HL-60 (cell line): Measurements from ENCODE around the gene TLR5.

Source experiments
- CTCF ChIP-seq: IDR thresholded peaks from one replicate; pipeline ENCODE4 v1.5.1; 2011; ENCODE audit warnings: low read length, control low read depth, inconsistent platforms; ENCODE audit not compliant: insufficient read depth
- GABPA ChIP-seq: IDR thresholded peaks from 2 replicates; pipeline ENCODE4 v1.6.1; 2012; ENCODE audit warnings: low read depth
- POLR2AphosphoS5 ChIP-seq: IDR thresholded peaks from 2 replicates; pipeline ENCODE4 v1.6.1; 2012; ENCODE audit warnings: low read depth
- REST ChIP-seq: IDR thresholded peaks from 2 replicates; pipeline ENCODE4 v1.6.1; 2012; ENCODE audit warnings: low read depth; ENCODE audit not compliant: insufficient replicate concordance
- SPI1 ChIP-seq: IDR thresholded peaks from 2 replicates; pipeline ENCODE4 v1.6.1; 2012; ENCODE audit warnings: low read depth, mild to moderate bottlenecking, borderline replicate concordance

GRCh38 chr1:223084464-223084866 is 58.6 kb downstream of the TLR5 start:
- TF ChIP-seq CTCF: no peak
- no peak for TF ChIP-seq POLR2AphosphoS5
- no peak for TF ChIP-seq REST
- TF ChIP-seq SPI1: no peak
- TF ChIP-seq GABPA: no peak
